B cell (primary cell): Measurements from ENCODE around the gene PES1. TPM values are rescaled to one million over a fixed set of nuclear protein-coding genes. Genes with fewer than 3 reads are reported as not detected.

Source experiments
- polyA plus RNA-seq: library from polyadenylated mRNA; depleted of rRNA; stranded (reverse); fragments of >200 nt; gene quantifications from 2 replicates; pipeline ENCODE4 v1.2.3, GENCODE V29; 2012
- total RNA-seq, 2 donors: library from RNA; stranded (reverse); fragments of 120-200 nt in 1 of 2; gene quantifications; 1 replicate in 1 of 2; 2 replicates in 1 of 2; pipeline versions ENCODE4 v1.2.3 to v1.2.4, GENCODE V29; 2013 to 2022

The PES1 gene
- total and polyA plus RNA-seq, 2 donors (not counting 1 experiment from before 2014, with no cell fraction given): 38.1 to 75.2 TPM

Other genes starting within 250 kb of the PES1 start
- gene SF3A1, start 235.0 kb downstream of the PES1 start, total RNA-seq: 283 and 286 TPM in 2 replicates
- gene SF3A1, start 235.0 kb downstream of the PES1 start, polyA plus RNA-seq: 92.1 and 163 TPM in 2 replicates
- gene CCDC157, start 234.9 kb downstream of the PES1 start, total RNA-seq: 3.6 and 5.4 TPM in 2 replicates
- 5.6 and 6.4 TPM in 2 replicates for gene CCDC157, start 234.9 kb downstream of the PES1 start, polyA plus RNA-seq
- gene RNF215, start 204.5 kb downstream of the PES1 start, total RNA-seq: 16.7 and 18.6 TPM in 2 replicates
- gene RNF215, start 204.5 kb downstream of the PES1 start, polyA plus RNA-seq: 8.8 and 9.8 TPM in 2 replicates
- 0.67 and 0.83 TPM in 2 replicates for gene SEC14L2, start 194.9 kb downstream of the PES1 start, total RNA-seq
- gene SEC14L2, start 194.9 kb downstream of the PES1 start, polyA plus RNA-seq: 0.24 and 0.63 TPM in 2 replicates
- gene MTFP1, start 166.1 kb downstream of the PES1 start, total RNA-seq: 11.3 and 11.8 TPM in 2 replicates
- 8.7 and 18.4 TPM in 2 replicates for gene MTFP1, start 166.1 kb downstream of the PES1 start, polyA plus RNA-seq
- not detected in 2 replicates for gene SEC14L3, start 119.9 kb downstream of the PES1 start, total RNA-seq
- gene SEC14L3, start 119.9 kb downstream of the PES1 start, polyA plus RNA-seq: not detected in 2 replicates
- not detected in 2 replicates for gene SEC14L4, start 86.2 kb downstream of the PES1 start, total RNA-seq
- not detected in 2 replicates for gene SEC14L4, start 86.2 kb downstream of the PES1 start, polyA plus RNA-seq
- not detected in 2 replicates for gene SEC14L6, start 45.2 kb downstream of the PES1 start, total RNA-seq
- gene SEC14L6, start 45.2 kb downstream of the PES1 start, polyA plus RNA-seq: not detected in 2 replicates
- 0.46 TPM in 1 of 2 replicates, not detected in the other for gene GAL3ST1, start 17.2 kb downstream of the PES1 start, total RNA-seq
- gene GAL3ST1, start 17.2 kb downstream of the PES1 start, polyA plus RNA-seq: 0.50 and 0.70 TPM in 2 replicates
- 0.19 and 0.37 TPM in 2 replicates for gene TCN2, start 15.3 kb upstream of the PES1 start, total RNA-seq
- gene TCN2, start 15.3 kb upstream of the PES1 start, polyA plus RNA-seq: 0.12 and 0.40 TPM in 2 replicates
- gene SLC35E4, start 43.9 kb upstream of the PES1 start, total RNA-seq: 2.9 and 3.4 TPM in 2 replicates
- 0.39 and 0.43 TPM in 2 replicates for gene SLC35E4, start 43.9 kb upstream of the PES1 start, polyA plus RNA-seq
- 18.7 and 20.6 TPM in 2 replicates for gene DUSP18, start 76.0 kb upstream of the PES1 start, total RNA-seq
- 15.2 and 21.2 TPM in 2 replicates for gene DUSP18, start 76.0 kb upstream of the PES1 start, polyA plus RNA-seq
- 1.0 and 1.6 TPM in 2 replicates for gene OSBP2, start 103.0 kb upstream of the PES1 start, total RNA-seq
- gene OSBP2, start 103.0 kb upstream of the PES1 start, polyA plus RNA-seq: 0.10 and 0.66 TPM in 2 replicates